ENCODE data around the gene IFRD2.

IFRD2 gene

DNA sequence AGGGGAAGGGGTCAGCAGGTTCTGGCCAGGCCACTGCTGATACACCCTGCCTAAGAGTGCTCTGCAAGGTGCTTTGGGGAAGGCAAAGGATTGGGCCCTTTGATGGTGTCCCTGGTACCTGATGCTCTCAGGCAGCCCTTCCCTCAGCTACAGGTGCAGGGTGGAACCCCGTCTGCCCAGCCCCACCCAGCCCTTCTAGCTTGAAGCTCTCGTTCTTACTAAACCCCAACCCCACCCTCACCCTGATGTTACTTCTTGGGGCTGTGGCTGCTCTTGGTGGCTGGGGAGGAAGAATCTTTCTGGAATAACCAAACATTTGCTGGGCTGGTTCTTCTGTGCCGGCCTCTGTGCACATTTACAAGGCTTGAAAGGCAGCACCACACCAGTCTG is 49.9 kb downstream of the IFRD2 start:
- DNase-seq: no peak
- TF ChIP-seq GATA1 (IDR thresholded peaks at IDR 0.05; ENCODE audit: low read depth, low read length): no peak
- TF ChIP-seq POLR2A (IDR thresholded peaks at IDR 0.05; ENCODE audit: low read length): no peak

DNA sequence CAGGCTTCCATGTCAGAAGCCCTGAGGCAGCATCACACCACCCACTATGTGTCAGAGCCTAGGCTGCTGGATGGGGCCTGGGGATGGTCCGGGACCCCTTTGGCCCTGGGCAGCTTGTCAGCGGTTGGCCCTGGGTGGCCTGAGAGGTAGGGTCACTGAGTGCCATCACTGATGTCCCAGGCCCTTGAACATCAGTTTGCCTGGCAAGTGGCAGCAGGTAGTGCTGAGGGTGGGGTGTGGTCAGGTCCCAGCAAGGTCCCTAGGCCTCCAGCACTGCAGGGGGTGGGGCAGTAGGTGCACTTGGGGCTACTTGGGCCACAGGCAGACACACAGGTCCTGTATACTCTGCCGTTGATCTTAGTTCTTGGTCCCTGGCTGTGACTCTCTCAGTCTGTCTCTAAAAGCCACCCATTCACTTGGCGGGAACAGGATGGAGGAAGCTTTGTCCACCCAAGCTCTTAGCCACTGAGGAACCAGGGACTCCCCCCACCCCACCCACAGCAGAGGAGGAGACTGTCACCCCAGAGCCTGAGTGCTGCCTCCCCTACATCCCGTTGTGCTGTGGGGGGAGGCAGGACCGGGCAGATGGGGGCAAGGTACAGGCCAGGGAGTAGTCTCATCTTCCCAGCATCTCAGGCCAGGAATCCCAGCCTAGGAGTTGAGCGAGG is 50.4 kb downstream of the IFRD2 start:
- no peak for DNase-seq

DNA sequence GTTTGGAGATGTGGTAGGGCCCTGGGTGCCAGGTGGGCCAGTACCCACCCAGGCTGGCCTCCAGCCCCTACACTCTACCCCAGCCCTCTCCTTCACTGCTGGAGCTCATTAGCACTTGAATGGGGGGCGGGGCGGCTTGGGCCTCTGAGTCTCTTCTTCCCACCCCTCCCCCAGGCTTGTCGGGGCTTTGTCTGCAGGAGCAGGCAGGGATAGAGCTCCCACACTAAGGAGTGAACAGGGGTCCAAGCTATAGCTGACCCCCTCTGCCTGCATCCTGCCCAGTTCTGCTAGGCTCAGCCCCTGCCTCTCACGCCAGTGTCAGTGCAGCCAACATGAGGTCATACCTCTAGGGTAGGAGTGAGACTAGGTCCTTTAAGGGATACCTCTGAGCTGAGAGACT is 51.1 kb downstream of the IFRD2 start:
- no peak for DNase-seq

More for the DNA sequence above, 50.4 kb downstream of the IFRD2 start:
- TF ChIP-seq POLR2A (IDR thresholded peaks at IDR 0.05; ENCODE audit: low read length): no peak
- TF ChIP-seq GATA1 (IDR thresholded peaks at IDR 0.05; ENCODE audit: low read depth, low read length): no peak

DNA sequence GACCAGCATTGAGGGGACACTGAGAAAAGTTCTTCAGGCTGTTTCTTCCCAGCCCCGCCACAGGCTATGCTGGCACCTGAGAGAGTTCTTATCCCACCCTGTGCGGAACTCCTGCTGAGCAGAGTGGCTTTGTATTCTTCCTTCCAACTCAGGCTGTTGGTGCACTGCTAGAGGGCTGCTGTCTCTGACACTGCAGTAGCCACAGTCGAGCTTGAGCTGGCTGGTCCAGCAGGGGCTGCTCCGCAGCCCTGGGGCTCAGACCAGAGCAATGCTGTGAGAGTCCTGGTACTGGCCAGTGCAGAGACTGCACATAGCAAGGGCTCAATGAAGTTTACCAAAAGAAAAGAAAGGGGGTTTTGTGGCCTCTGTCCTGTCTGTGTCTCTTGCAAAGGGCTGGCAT is 52.6 kb downstream of the IFRD2 start:
- DNase-seq: no peak
- no peak for TF ChIP-seq POLR2A (IDR thresholded peaks at IDR 0.05; ENCODE audit: low read length)
- TF ChIP-seq GATA1 (IDR thresholded peaks at IDR 0.05; ENCODE audit: low read depth, low read length): no peak

More for the DNA sequence above, 51.1 kb downstream of the IFRD2 start:
- no peak for TF ChIP-seq GATA1 (IDR thresholded peaks at IDR 0.05; ENCODE audit: low read depth, low read length)
- no peak for TF ChIP-seq POLR2A (IDR thresholded peaks at IDR 0.05; ENCODE audit: low read length)

DNA sequence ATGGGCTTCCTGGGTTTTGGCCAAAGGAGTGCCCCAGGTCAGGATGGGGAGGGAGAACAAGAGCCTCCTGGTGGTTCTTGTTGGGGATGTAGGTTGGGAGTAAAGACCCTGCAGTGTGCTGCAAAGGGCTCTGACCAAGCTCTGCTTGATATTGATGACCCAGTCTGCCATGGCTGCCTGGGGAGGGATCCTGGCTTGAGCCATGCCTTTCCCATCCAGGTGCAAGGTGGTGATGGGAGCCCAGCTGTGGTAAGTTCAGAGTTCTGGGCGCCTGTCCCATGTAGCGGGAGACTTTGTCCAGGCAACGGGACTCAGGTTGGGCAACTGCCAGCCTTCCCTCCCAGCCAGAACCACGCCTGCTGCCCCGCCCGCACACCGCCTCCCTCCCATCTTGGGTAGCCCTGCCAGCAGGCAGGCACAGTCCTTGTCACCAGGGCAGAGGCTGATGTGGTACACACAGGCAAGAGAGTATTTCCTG is 53.6 kb downstream of the IFRD2 start:
- TF ChIP-seq GATA1 (IDR thresholded peaks at IDR 0.05; ENCODE audit: low read depth, low read length) (no peak), POLR2A (IDR thresholded peaks at IDR 0.05; ENCODE audit: low read length) (no peak)
- DNase-seq: peak; percentile 56 to 72

DNA sequence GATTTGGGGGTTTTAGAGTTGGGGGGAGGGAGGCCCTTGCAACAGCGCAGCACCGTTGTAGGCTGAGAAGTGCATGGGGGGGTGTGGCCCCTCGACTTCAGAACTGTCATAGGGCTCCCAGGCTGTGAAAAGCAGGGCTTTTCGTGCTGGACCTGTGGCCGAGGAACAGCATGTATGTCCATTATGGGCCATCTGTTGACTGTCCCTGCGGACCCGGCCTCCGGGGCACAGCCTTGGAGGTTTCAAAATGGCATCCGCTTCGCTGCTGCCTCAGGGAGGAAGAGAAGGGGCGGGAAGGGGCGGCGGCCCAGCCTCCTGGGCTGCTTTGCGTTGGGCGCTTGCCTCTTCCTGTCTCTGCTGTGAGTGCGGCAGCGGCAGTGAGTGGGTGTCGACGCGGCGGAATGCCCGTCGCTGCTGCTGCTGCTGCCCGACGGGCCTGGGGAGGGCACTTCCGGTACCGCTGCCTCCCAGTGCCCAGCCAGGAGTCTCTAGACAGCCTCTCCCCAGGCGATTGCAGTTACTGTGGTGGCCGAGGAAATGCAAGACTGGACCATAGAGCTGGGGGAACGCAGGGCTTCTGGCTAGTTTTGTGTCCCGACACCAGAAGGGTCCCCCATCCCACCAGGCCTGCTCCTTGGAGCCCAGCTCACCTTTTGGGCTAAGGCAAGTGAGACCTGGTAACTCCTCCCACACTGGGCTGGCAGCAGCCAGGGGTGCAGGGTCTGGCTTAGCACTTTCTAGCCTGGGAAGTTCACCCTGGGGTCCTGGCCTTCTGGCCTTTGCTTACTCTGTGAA is 54.3 kb downstream of the IFRD2 start:
- TF ChIP-seq POLR2A (IDR thresholded peaks at IDR 0.05; ENCODE audit: low read length): peak; percentile 61
- TF ChIP-seq GATA1 (IDR thresholded peaks at IDR 0.05; ENCODE audit: low read depth, low read length): no peak
- DNase-seq: peak; percentile 78 to 81
